GM20000 (cell line): ENCODE data around the gene TSEN54.

Experiments
- DNase-seq: peaks from one replicate; pipeline ENCODE4 v3.0.0; 2012; ENCODE audit warnings: low spot score
- CTCF ChIP-seq: IDR thresholded peaks from 2 replicates; pipeline ENCODE4 v1.5.1; 2012; ENCODE audit warnings: mild to moderate bottlenecking, control low read depth; ENCODE audit errors: extremely low read depth, missing control alignments

The TSEN54 gene

GRCh38 chr17:75500419-75501216 is 15.7 kb upstream of the TSEN54 start:
- no peak for DNase-seq

GRCh38 chr17:75501378-75502071 is 14.8 kb upstream of the TSEN54 start:
- DNase-seq, result no peak
- TF ChIP-seq CTCF, result no peak

More at GRCh38 chr17:75500419-75501216, 15.7 kb upstream of the TSEN54 start:
- no peak for TF ChIP-seq CTCF

GRCh38 chr17:75502072-75502720 is 14.1 kb upstream of the TSEN54 start:
- no peak for DNase-seq
- no peak for TF ChIP-seq CTCF

GRCh38 chr17:75502721-75503329 is 13.5 kb upstream of the TSEN54 start:
- TF ChIP-seq CTCF, result no peak
- DNase-seq, result no peak

GRCh38 chr17:75503337-75503950 is 12.9 kb upstream of the TSEN54 start:
- no peak for TF ChIP-seq CTCF
- no peak for DNase-seq

- no peak for TF ChIP-seq CTCF
- DNase-seq, result no peak
Measured at GRCh38 chr17:75503976-75504346, 12.4 kb upstream of the TSEN54 start.
